IMR-90 (cell line): ENCODE results near the gene GABBR1. TPM values are rescaled to one million over a fixed set of nuclear protein-coding genes. Genes with fewer than 3 reads are reported as not detected.

Experiments used
- ATAC-seq: fragments of 200-7000 bp; cut with Tn5 transposase; 2 replicates; pipeline ENCODE4 v1.9.1; 2020; ENCODE audit warnings: low read depth, mild to moderate bottlenecking, moderate library complexity
- BruUV-seq: library from RNA; stranded (reverse); fragments of 400-500 nt; replicated peaks from 2 replicates; lab custom pipeline; 2021; lab: Mats Ljungman, UMichigan
- CTCF ChIA-PET: fragments of 300-600 bp; formaldehyde crosslinking; extraction: SDS; loops from one replicate; lab custom pipeline; 2021; ENCODE audit warnings: antibody characterized with exemption; lab: Yijun Ruan, JAX
- POLR2A ChIA-PET: fragments of 300-600 bp; sonication (Branson Sonifier 250); formaldehyde crosslinking; loops from one replicate; lab custom pipeline; 2022; ENCODE audit warnings: antibody characterized with exemption; ENCODE audit not compliant: unreplicated experiment; lab: Charles Lee
- DNase-seq: peaks from one replicate; pipeline ENCODE4 v3.0.0; 2013
- H2AFZ ChIP-seq: replicated peaks from 2 replicates; pipeline ENCODE3; 2013; ENCODE audit warnings: low read length, mild to moderate bottlenecking; ENCODE audit not compliant: poor library complexity
- H2AK5ac ChIP-seq: 2 replicates; pipeline ENCODE4 v1.6.1; 2013; ENCODE audit warnings: low read depth, low read length, inconsistent platforms
- H2AK9ac ChIP-seq: replicated peaks from 2 replicates; pipeline ENCODE3; 2013; ENCODE audit warnings: mild to moderate bottlenecking, low read depth, low read length, moderate library complexity; ENCODE audit not compliant: poor library complexity
- H2BK120ac ChIP-seq: 2 replicates; pipeline ENCODE4 v1.6.1; 2013; ENCODE audit warnings: low read depth, low read length, inconsistent platforms
- H2BK15ac ChIP-seq: 3 replicates; pipeline ENCODE4 v1.6.1; 2013; ENCODE audit warnings: low read depth, low read length, inconsistent platforms
- H2BK20ac ChIP-seq: 2 replicates; pipeline ENCODE4 v1.6.1; 2013; ENCODE audit warnings: low read depth, mild to moderate bottlenecking, inconsistent platforms, low read length, moderate library complexity
- H2BK5ac ChIP-seq: 2 replicates; pipeline ENCODE4 v1.6.1; 2013; ENCODE audit warnings: mild to moderate bottlenecking, low read depth, low read length, inconsistent platforms; ENCODE audit not compliant: poor library complexity, severe bottlenecking
- H3K14ac ChIP-seq: replicated peaks from 2 replicates; pipeline ENCODE4 v1.6.1; 2013; ENCODE audit warnings: low read depth, low read length, inconsistent platforms
- H3K18ac ChIP-seq: 2 replicates; pipeline ENCODE4 v1.6.1; 2013; ENCODE audit warnings: low read depth, low read length, control low read depth
- H3K23ac ChIP-seq: 2 replicates; pipeline ENCODE4 v1.6.1; 2013; ENCODE audit warnings: low read depth, low read length, inconsistent platforms
- H3K27ac ChIP-seq: 2 replicates; pipeline ENCODE4 v1.5.1; 2013; ENCODE audit warnings: mild to moderate bottlenecking, control low read depth, low read length; ENCODE audit not compliant: insufficient read depth
- H3K27me3 ChIP-seq: 2 replicates; pipeline ENCODE4 v1.6.1; 2013; ENCODE audit warnings: low read length; ENCODE audit not compliant: control insufficient read depth, insufficient read depth
- H3K36me3 ChIP-seq: 2 replicates; pipeline ENCODE4 v1.6.1; 2013; ENCODE audit warnings: low read length, mixed read lengths; ENCODE audit not compliant: control insufficient read depth, insufficient read depth
- H3K4ac ChIP-seq: 2 replicates; pipeline ENCODE4 v1.6.1; 2013; ENCODE audit warnings: low read depth, low read length, inconsistent platforms
- H3K4me1 ChIP-seq: 2 replicates; pipeline ENCODE4 v1.6.1; 2013; ENCODE audit warnings: low read length, mixed read lengths; ENCODE audit not compliant: control insufficient read depth, insufficient read depth
- H3K4me2 ChIP-seq: 2 replicates; pipeline ENCODE4 v1.6.1; 2013; ENCODE audit warnings: low read depth, mild to moderate bottlenecking, control low read depth, low read length, moderate library complexity
- H3K4me3 ChIP-seq: 2 replicates; pipeline ENCODE4 v1.5.1; 2013; ENCODE audit warnings: low read depth, mild to moderate bottlenecking, control low read depth, low read length, moderate library complexity; ENCODE audit not compliant: insufficient read depth
- H3K56ac ChIP-seq: 2 replicates; pipeline ENCODE4 v1.6.1; 2013; ENCODE audit warnings: low read length, inconsistent platforms; ENCODE audit not compliant: insufficient read depth; ENCODE audit errors: extremely low read depth
- H3K79me1 ChIP-seq, 2 experiments: 2 replicates each; pipeline ENCODE4 v1.6.1; 2013; ENCODE audit warnings: low read length in 2 of 2, inconsistent platforms in 1 of 2, low read depth in 1 of 2
- H3K9ac ChIP-seq: 2 replicates; pipeline ENCODE4 v1.6.1; 2013; ENCODE audit warnings: low read depth, low read length, control low read depth
- H3K9me1 ChIP-seq: 2 replicates; pipeline ENCODE4 v1.6.1; 2013; ENCODE audit warnings: low read length, inconsistent platforms; ENCODE audit not compliant: insufficient read depth
- H3K9me3 ChIP-seq: 2 replicates; pipeline ENCODE4 v1.6.1; 2013; ENCODE audit warnings: low read length; ENCODE audit not compliant: control insufficient read depth, insufficient read depth
- H4K20me1 ChIP-seq: 2 replicates; pipeline ENCODE4 v1.6.1; 2013; ENCODE audit warnings: low read length, inconsistent platforms; ENCODE audit not compliant: insufficient read depth
- H4K5ac ChIP-seq: 2 replicates; pipeline ENCODE4 v1.6.1; 2013; ENCODE audit warnings: mild to moderate bottlenecking, low read depth, low read length, control low read depth
- H4K8ac ChIP-seq, 2 experiments: 2 replicates each; pipeline ENCODE4 v1.6.1; 2013; ENCODE audit warnings: low read depth in 2 of 2, low read length in 2 of 2, control low read depth in 1 of 2, inconsistent platforms in 1 of 2
- H4K91ac ChIP-seq: 2 replicates; pipeline ENCODE4 v1.6.1; 2013; ENCODE audit warnings: low read depth, low read length, inconsistent platforms; ENCODE audit not compliant: insufficient read depth
- BHLHE40 ChIP-seq: fragments of 150-350 bp; IDR thresholded peaks from 2 replicates; pipeline ENCODE4 v1.6.1; 2016; ENCODE audit warnings: mild to moderate bottlenecking, low read depth, low read length
- CEBPB ChIP-seq: IDR thresholded peaks from 2 replicates; pipeline ENCODE4 v1.6.1; 2012; ENCODE audit warnings: low read depth, low read length, improper control_type of control experiment
- CHD1 ChIP-seq: IDR thresholded peaks from 2 replicates; pipeline ENCODE4 v1.6.1; 2012; ENCODE audit warnings: low read depth, low read length, improper control_type of control experiment
- CTCF ChIP-seq: conservative IDR thresholded peaks from 2 replicates; pipeline ENCODE4 v1.5.1; 2012; ENCODE audit warnings: mild to moderate bottlenecking, low read depth, low read length, improper control_type of control experiment
- ELK1 ChIP-seq: fragments of 150-350 bp; IDR thresholded peaks from 2 replicates; pipeline ENCODE4 v1.6.1; 2016; ENCODE audit warnings: low read depth, mild to moderate bottlenecking, low read length, moderate library complexity, borderline replicate concordance
- FOS ChIP-seq: fragments of 150-350 bp; IDR thresholded peaks from 2 replicates; pipeline ENCODE4 v1.6.1; 2016; ENCODE audit warnings: low read depth, low read length
- MAFK ChIP-seq: IDR thresholded peaks from 2 replicates; pipeline ENCODE4 v1.6.1; 2012; ENCODE audit warnings: low read depth, low read length, improper control_type of control experiment
- MAZ ChIP-seq: IDR thresholded peaks from 2 replicates; pipeline ENCODE4 v1.6.1; 2012; ENCODE audit warnings: low read depth, mild to moderate bottlenecking, low read length, improper control_type of control experiment, moderate library complexity, borderline replicate concordance
- MXI1 ChIP-seq: IDR thresholded peaks from 2 replicates; pipeline ENCODE4 v1.6.1; 2012; ENCODE audit warnings: low read depth, mild to moderate bottlenecking, low read length, moderate library complexity, borderline replicate concordance
- NFE2L2 ChIP-seq: fragments of 150-350 bp; IDR thresholded peaks from 2 replicates; pipeline ENCODE4 v1.6.1; 2016; ENCODE audit warnings: low read depth, mild to moderate bottlenecking, low read length
- POLR2A ChIP-seq: IDR thresholded peaks from 2 replicates; pipeline ENCODE4 v1.6.1; 2012; ENCODE audit warnings: mild to moderate bottlenecking, low read depth, low read length
- RAD21 ChIP-seq: IDR thresholded peaks from 2 replicates; pipeline ENCODE4 v1.6.1; 2012; ENCODE audit warnings: low read length, improper control_type of control experiment
- RCOR1 ChIP-seq: IDR thresholded peaks from 2 replicates; pipeline ENCODE4 v1.6.1; 2012; ENCODE audit warnings: mild to moderate bottlenecking, low read length, improper control_type of control experiment; ENCODE audit not compliant: insufficient replicate concordance
- RFX5 ChIP-seq: IDR thresholded peaks from 2 replicates; pipeline ENCODE4 v1.8.0; 2012; ENCODE audit warnings: low read depth, mild to moderate bottlenecking, low read length, moderate library complexity
- SMC3 ChIP-seq: fragments of 150-350 bp; IDR thresholded peaks from 2 replicates; pipeline ENCODE4 v1.6.1; 2016; ENCODE audit warnings: low read depth, mild to moderate bottlenecking, antibody characterized with exemption, low read length, moderate library complexity
- WGBS, 2 experiments: methylation state at CpG; one replicate each; pipeline versions ENCODE4 v1.1.5 to v1.1.7; 2013; ENCODE audit warnings: missing lambda C conversion rate in 2 of 2; ENCODE audit not compliant: insufficient read length in 1 of 2; ENCODE audit errors: extremely low coverage in 2 of 2; 5-methylcytosine and 5-hydroxymethylcytosine counted together
- dilution Hi-C: fragments of 300-500 bp; cut with HindIII; formaldehyde crosslinking; loops from one replicate; pipeline ENCODE4 v1.14.3; 2018; ENCODE audit warnings: low sequenced_read_pairs; ENCODE audit not compliant: unreplicated experiment
- in situ Hi-C: fragments of 300-500 bp; cut with MboI; formaldehyde crosslinking; loops from 3 replicates; pipeline ENCODE4 v1.14.3; 2019; ENCODE audit warnings: low sequenced_read_pairs, inconsistent platforms, mixed read lengths
- intact Hi-C: fragments of 100-400 bp; cut with micrococcal nuclease; formaldehyde crosslinking; loops from 2 replicates; pipeline ENCODE4 v1.10.0; 2022
- polyA plus RNA-seq, 3 experiments: library from polyadenylated mRNA; depleted of rRNA; stranded (reverse); fragments of >200 nt; gene quantifications; 2 replicates each; pipeline ENCODE4 v1.2.3, GENCODE V29; 2012; ENCODE audit warnings: low replicate concordance in 1 of 3
- total RNA-seq: library from RNA; depleted of rRNA; stranded (reverse); fragments of >200 nt; gene quantifications from 2 replicates; pipeline ENCODE4 v1.2.3, GENCODE V29; 2012
- TF ChIP-seq, protein P1 (sequence below): fragments of 150-350 bp; IDR thresholded peaks from 2 replicates; pipeline ENCODE4 v1.6.1; 2017; ENCODE audit warnings: mild to moderate bottlenecking, antibody characterized with exemption, low read length, low read depth

GABBR1 gene
- total and polyA plus RNA-seq, 2 of the 4 experiments (the other 2 are of a cell fraction), result 5.9 to 31.5 TPM

DNA sequence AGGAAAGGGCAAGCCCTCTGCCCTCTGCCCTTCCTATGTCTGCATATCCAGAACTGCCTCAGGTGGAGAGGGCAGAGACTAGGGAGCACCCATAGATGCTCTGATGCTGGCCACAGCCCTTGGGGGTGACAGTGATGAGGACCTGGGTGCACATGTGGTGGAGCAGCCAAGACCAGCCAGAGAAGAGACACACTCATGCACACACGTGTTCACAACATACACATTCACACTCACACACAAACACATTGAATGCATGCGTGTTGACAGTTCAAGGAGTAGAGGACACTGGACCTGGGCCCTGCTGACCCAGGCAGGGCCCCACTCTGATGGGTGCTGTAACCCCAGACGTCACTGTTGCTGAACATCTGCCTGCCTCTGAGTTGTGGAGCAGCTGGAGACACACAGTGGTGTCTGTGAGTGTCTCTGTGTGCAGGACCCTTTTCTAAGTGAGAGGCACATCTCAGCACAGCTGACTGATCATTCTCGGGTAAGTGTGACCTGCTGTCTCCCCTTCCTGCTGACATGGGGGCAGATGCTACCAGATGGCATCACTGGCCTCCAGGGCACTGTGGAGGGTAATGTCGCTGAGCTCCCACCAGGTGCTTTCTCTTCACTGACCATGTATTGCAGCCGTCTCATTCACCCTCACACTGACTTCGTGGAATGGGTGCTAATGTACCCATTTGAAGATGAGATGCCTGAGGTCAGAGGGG, 115.1 kb downstream of the GABBR1 start:
- H3K36me3 ChIP-seq, result no peaks in the 10 kb centered on the region
- DNase-seq (no peak), ATAC-seq (no peak)
- no peaks in the 10 kb centered on the region for H3K4me1 ChIP-seq
- 27% methylated on average over 2 of the region's 7 CpGs; no CpG with 5 or more reads in 1 of the 2 experiments for WGBS, 2 experiments
- no peak overlapping the region for H2AFZ ChIP-seq
- H3K14ac ChIP-seq, result no peak overlapping the region
- POLR2A ChIA-PET, result no interaction called here
- peaks cover 7% of the 10 kb centered on the region; the same call in 1 of the 2 replicates for H3K9me3 ChIP-seq
- no peak overlapping the region for H3K9ac ChIP-seq
- no peaks in the 10 kb centered on the region for H3K27me3 ChIP-seq
- no peak overlapping the region for H4K5ac ChIP-seq
- H3K23ac ChIP-seq, result no peak overlapping the region
- no peak overlapping the region for H3K4ac ChIP-seq
- H3K18ac ChIP-seq, result no peak overlapping the region
- CTCF ChIA-PET, result no interaction called here
- no peak overlapping the region for H3K4me2 ChIP-seq
- H2AK5ac ChIP-seq, result no peak overlapping the region
- in situ Hi-C loops (no loop called here), intact Hi-C loops (no loop called here), dilution Hi-C loops (no loop called here)
- TF ChIP-seq ELK1 (no peak), MAZ (no peak), CHD1 (no peak), MAFK (no peak), MXI1 (no peak), SMC3 (no peak), RCOR1 (no peak), CEBPB (no peak), POLR2A (no peak), BHLHE40 (no peak), RAD21 (no peak), CTCF (no peak), FOS (no peak), RFX5 (no peak), NFE2L2 (no peak)
- TF ChIP-seq, protein P1, sequence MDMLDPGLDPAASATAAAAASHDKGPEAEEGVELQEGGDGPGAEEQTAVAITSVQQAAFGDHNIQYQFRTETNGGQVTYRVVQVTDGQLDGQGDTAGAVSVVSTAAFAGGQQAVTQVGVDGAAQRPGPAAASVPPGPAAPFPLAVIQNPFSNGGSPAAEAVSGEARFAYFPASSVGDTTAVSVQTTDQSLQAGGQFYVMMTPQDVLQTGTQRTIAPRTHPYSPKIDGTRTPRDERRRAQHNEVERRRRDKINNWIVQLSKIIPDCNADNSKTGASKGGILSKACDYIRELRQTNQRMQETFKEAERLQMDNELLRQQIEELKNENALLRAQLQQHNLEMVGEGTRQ, result no peak
- no peak overlapping the region for H4K91ac ChIP-seq
- H3K56ac ChIP-seq, result no peak overlapping the region
- H3K9me1 ChIP-seq, result no peaks in the 10 kb centered on the region
- no peak overlapping the region for H2BK20ac ChIP-seq
- H2BK15ac ChIP-seq, result no peak overlapping the region
- H3K4me3 ChIP-seq, result no peak overlapping the region
- H2AK9ac ChIP-seq, result no peak overlapping the region
- H4K20me1 ChIP-seq, result no peaks in the 10 kb centered on the region
- no peak overlapping the region for H4K8ac ChIP-seq
- H3K79me1 ChIP-seq, result no peaks in the 10 kb centered on the region
- H3K27ac ChIP-seq, result no peak overlapping the region
- H2BK120ac ChIP-seq, result no peak overlapping the region
- BruUV-seq, result no TSS peak
- no peak overlapping the region for H2BK5ac ChIP-seq
